Fibroblast of gingiva (primary cell): ENCODE results near the gene URM1.

Source experiments
- DNase-seq: peaks from one replicate; pipeline ENCODE4 v3.0.0-alpha.2; 2011; ENCODE audit warnings: low read depth

The URM1 gene

GRCh38 chr9:128429513-128430086 is 58.4 kb downstream of the URM1 start:
- no peak for DNase-seq

- DNase-seq, result no peak
These were observed 60.0 kb downstream of the URM1 start for GRCh38 chr9:128431207-128431606.

- no peak for DNase-seq
These were observed 63.2 kb downstream of the URM1 start for GRCh38 chr9:128434340-128434739.

GRCh38 chr9:128435611-128436010 is 64.4 kb downstream of the URM1 start:
- no peak for DNase-seq

DNA sequence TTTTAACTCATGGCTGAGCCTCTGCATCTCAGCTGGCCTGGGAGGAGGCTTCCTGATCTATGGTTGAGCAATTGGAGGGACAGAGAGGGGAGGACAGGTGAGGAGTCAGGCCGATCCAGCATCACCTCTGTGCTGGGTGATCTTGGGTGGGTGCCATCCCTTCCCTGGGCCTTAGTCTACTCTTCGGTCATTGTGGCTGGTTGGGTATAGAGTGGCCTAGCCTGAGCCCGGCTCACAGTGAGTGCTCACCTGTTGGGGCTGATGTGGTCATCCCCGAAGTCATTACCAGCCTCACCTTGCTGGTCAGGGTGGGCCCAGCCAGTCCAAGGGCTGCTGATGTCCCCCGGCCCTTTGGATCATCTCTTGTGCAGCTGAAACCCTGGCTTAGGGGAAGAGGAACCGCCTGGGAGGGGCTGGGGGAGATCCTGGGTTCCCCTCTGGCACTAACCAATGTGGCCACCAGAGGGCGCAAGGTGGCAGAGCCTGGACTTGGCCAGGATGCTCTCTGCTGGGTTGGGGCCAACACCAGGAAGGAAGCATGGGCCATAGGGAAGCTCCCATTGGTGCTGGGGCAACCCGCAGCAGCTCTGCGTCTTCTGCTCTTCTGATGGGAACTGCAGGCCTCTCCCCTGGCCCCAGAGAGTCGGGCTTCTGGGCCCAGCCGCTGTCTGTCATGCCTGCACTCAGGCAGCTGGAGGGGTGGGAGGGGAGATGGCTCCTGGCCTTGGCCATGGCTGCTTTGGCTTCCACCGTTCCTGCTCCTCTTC is 67.4 kb downstream of the URM1 start:
- peak; percentile 71 for DNase-seq

DNA sequence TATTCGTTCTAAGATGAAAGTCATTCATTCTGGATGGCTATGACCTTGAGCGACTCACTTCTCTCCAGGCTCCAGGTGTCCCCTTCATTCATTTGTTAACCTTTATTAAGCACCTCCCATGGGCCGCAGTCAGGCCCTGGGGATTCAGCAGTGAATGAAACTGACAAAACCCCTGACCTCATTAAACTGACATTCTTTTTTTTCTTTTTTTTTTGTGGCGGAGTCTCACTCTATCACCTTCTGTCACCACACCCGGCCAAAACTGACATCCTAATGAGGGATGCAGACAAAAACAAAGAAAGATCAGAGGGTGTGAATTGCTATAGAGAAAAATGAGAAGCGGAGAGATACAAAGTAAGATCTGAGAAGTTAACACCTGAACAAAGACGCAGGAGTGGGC is 68.1 kb downstream of the URM1 start:
- DNase-seq, result no peak
